PFSK-1 (cell line): ENCODE results near the gene SERPINE2.

ENCODE experiments used
- POLR2AphosphoS5 ChIP-seq: IDR thresholded peaks from 2 replicates; pipeline ENCODE4 v1.6.1; 2012; ENCODE audit warnings: low read depth, mild to moderate bottlenecking, control low read depth, low read length, moderate library complexity
- REST ChIP-seq, 2 experiments: IDR thresholded peaks; 2 replicates each; pipeline versions ENCODE4 v1.6.1 to v1.8.0; 2011 to 2012; ENCODE audit warnings: low read depth in 2 of 2, low read length in 2 of 2, control low read depth in 1 of 2, inconsistent platforms in 1 of 2, mild to moderate bottlenecking in 1 of 2, moderate library complexity in 1 of 2; ENCODE audit not compliant: insufficient read depth in 1 of 2
- SIN3A ChIP-seq: IDR thresholded peaks from 2 replicates; pipeline ENCODE4 v1.6.1; 2012; ENCODE audit warnings: mild to moderate bottlenecking, low read length, moderate library complexity, borderline replicate concordance; ENCODE audit not compliant: insufficient read depth
- TAF1 ChIP-seq: IDR thresholded peaks from 2 replicates; pipeline ENCODE4 v1.6.1; 2012; ENCODE audit warnings: low read length, control low read depth, borderline replicate concordance; ENCODE audit not compliant: insufficient read depth

- TF ChIP-seq REST (IDR thresholded peaks at IDR 0.05; ENCODE audit: insufficient read depth in 1 of 2, low read depth in 2 of 2, low read length in 2 of 2) = no peak
- TF ChIP-seq TAF1 = no peak
- TF ChIP-seq POLR2AphosphoS5 = no peak
- TF ChIP-seq SIN3A = no peak
Measured at GRCh38 chr2:223994562-223995162, 44.4 kb downstream of the SERPINE2 start.
